ENCODE data around the gene SHKBP1. TPM values are rescaled to one million over a fixed set of nuclear protein-coding genes. Genes with fewer than 3 reads are reported as not detected.

Gene SHKBP1
- total and polyA plus RNA-seq, 2 of the 13 experiments (the other 11 are each of a cell fraction or from before 2014, with no cell fraction given) = 16.2 to 17.4 TPM

- TF ChIP-seq MLX (CRISPR knock-in tag; IDR thresholded peaks at IDR 0.05) (no peak), ZBTB20 (CRISPR knock-in tag; IDR thresholded peaks at IDR 0.05; ENCODE audit: borderline replicate concordance, low read depth) (no peak), ZNF281 (CRISPR knock-in tag; IDR thresholded peaks at IDR 0.05; ENCODE audit: borderline replicate concordance) (0 out of 2 replicates have a peak, but pooled peaks have one; percentile 10), NFIB (CRISPR knock-in tag; IDR thresholded peaks at IDR 0.05; ENCODE audit: borderline replicate concordance) (no peak), ZC3H13 (CRISPR knock-in tag; IDR thresholded peaks at IDR 0.05) (no peak), LCORL (IDR thresholded peaks at IDR 0.05) (no peak), LCORL (CRISPR knock-in tag; IDR thresholded peaks at IDR 0.05) (0 out of 2 replicates have a peak, but pooled peaks have one; percentile 2), NKX3-1 (CRISPR knock-in tag; IDR thresholded peaks at IDR 0.05) (no peak), KLF13 (CRISPR knock-in tag; IDR thresholded peaks at IDR 0.05) (no peak), MAFK (conservative IDR thresholded peaks at IDR 0.05 in 1 of 2, IDR thresholded peaks at IDR 0.05 in 1 of 2; ENCODE audit: low read length in 2 of 2) (peak in 1 of 2 experiments; percentile 21; a peak in 1 of 4 replicates), ZNF776 (CRISPR knock-in tag; IDR thresholded peaks at IDR 0.05) (no peak), HNF1B (CRISPR knock-in tag; IDR thresholded peaks at IDR 0.05) (no peak), ZBTB38 (CRISPR knock-in tag; IDR thresholded peaks at IDR 0.05) (0 out of 2 replicates have a peak, but pooled peaks have one; percentile 29), ZMAT5 (CRISPR knock-in tag; IDR thresholded peaks at IDR 0.05; ENCODE audit: borderline replicate concordance, low read depth) (no peak)
Measured at GRCh38 chr19:40610396-40611064, 33.9 kb downstream of the SHKBP1 start (continued).
